GM12873 (cell line): ENCODE results near the gene MRRF.

Experiments used
- TF ChIP-seq, protein P1 (sequence below): IDR thresholded peaks from 2 replicates; pipeline ENCODE4 v1.5.1; 2012; ENCODE audit warnings: low read depth, mild to moderate bottlenecking, moderate library complexity, low read length, control low read depth; ENCODE audit not compliant: insufficient read depth; ENCODE audit errors: missing control alignments

Gene MRRF

DNA sequence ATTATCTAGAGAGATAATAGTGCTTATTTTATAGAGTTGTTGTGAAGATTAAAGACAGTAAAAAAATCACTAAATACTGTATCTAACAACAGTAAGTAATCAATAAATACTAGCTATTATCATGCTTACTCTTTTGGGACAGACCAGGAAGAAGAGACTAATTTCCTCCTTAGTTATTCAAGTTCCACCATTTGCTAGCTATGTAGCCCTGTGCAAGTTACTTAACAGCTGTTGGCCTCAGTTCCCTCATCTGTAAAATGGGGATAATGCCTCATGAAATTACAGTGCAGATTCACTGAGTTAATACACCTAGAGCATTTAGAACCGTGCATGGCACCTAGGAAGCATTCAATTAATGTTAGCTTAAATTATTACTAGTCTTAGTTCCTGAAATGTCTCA lies 2.6 kb upstream of the MRRF start:
- TF ChIP-seq, protein P1, sequence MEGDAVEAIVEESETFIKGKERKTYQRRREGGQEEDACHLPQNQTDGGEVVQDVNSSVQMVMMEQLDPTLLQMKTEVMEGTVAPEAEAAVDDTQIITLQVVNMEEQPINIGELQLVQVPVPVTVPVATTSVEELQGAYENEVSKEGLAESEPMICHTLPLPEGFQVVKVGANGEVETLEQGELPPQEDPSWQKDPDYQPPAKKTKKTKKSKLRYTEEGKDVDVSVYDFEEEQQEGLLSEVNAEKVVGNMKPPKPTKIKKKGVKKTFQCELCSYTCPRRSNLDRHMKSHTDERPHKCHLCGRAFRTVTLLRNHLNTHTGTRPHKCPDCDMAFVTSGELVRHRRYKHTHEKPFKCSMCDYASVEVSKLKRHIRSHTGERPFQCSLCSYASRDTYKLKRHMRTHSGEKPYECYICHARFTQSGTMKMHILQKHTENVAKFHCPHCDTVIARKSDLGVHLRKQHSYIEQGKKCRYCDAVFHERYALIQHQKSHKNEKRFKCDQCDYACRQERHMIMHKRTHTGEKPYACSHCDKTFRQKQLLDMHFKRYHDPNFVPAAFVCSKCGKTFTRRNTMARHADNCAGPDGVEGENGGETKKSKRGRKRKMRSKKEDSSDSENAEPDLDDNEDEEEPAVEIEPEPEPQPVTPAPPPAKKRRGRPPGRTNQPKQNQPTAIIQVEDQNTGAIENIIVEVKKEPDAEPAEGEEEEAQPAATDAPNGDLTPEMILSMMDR = no peak

DNA sequence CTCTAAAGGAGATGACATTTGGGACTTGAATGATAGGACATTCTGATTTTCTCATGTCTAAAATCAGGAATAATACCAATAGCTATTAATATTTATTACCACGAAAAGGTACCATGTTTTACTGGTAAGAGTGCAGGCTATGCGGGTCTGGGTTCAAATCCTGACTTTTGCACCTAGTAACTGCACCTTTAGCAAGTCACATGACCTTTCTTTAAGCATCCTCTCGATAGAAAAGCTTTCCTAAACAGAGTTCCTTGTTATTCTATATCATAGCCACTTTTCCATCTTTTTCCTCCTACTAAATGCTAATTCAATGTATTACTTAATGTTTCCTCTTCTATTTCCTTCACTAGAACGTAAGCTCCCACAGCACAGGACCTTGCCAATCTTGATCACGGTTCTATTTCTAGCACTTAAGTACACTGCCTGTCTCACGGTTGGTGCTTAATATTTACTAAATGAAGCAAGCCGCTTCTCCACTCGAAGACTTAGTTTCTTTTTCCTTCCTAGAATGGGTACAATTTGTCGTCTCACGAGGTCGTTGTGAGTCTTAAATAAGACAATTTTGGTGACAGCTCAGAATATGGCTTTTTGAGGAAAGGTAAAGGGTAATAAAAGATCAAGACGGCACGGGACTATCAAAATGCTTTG lies 858 bp upstream of the MRRF start:
- TF ChIP-seq, protein P1 = no peak

DNA sequence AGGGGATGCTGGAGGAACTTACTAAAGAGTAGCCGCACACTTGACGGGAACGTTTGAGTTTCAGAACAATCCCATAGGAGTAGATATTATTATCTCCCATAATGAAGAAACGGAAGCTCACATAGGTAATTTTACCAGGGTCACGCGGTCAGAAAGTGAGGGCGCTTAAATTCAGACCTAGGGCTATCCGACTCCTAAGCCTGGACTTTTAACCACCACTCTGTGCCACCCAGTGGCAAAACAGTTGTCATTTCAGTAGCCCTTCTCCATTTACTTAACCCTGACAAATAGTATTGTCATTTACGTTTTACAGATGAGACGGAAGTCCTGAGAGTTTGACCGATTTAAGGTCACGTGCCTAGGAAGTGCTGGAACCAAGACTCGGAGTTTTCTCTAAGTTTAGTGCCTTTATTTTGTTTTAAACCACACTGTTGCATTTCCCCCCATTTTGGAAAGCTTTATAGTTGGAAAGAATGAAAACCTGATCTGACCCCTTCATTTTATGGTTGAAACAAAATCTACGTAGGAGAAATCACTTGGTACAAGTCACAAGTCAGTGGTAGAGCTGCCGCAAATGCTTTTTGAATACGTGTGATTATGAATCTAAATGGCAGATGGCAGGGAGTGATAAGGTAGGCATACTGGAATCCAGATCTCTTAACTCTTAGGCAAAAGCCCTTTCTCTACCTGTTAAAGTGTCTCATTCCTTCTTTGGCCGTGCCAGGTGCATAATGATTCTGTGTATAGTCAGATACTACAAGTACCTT lies 650 bp downstream of the MRRF start:
- TF ChIP-seq, protein P1 = no peak

DNA sequence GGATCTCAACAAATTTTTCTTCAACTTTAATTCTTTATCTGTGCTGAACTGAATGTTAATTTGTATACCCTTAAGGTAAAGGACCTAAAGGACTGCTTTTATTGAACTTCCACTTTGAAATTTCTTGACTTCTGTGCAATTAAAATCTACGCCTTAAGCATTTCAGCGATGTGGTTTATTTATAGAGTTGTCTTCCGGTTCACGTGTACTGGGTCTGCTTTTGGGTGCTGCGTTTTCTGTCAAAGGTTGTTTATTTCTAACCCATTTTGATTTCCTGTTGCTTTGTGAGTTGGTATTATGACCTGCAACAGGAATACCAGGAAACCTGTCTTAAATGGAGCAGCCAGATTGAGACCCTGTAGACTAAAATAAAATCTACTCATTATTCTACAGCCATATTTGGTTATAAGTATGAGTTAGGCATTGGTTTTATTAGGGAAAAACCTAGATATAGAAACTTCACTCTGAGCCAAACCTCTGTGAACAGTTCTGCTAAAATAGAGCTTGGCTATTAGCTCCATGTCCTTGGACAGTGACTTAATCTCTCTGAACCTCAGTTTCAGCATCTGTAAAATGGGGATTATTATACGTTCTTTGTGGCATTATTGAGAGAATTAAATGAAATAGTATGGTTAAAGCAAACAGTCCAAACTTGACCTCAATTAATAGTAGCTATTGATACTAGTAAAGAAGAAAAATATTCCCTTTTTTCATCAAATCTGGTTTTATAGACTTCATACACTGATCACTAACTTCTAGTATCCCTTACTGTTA lies 3.5 kb downstream of the MRRF start:
- TF ChIP-seq, protein P1 = no peak

DNA sequence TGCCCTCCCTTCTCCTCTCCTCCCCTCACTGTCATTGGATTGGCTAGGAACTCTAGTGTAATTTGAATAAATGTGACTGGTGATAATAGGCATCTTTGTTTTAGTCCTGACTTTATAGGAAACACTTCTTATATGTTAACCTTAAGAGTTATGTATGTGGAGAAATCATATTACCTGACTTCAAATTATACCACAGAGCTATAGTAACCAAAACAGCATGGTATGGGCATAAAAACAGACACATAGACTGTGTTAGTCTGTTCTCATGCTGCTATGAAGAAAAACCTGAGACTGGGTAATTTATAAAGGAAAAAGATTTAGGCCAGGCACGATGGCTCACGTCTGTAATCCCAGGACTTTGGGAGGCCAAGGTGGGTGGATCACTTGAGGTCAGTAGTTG lies 9.4 kb downstream of the MRRF start:
- TF ChIP-seq, protein P1 = no peak

DNA sequence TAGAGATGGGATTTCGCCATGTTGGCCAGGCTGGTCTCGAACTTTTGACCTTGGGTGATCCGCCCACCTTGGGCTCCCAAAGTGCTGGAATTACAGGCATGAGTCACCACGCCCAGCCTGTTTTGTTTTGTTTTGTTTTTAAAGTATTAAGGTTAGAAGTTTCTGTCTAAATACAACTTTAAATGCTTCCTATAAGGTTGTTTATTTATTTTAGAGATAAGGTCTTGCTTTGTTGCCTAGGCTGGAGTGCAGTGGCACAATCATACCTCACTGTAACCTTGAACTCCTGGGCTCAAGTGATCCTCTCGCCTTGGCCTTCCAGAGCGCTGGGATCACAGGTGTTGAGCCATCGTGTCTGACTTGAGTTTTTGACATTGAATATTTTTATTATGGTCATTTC lies 11.4 kb downstream of the MRRF start:
- TF ChIP-seq, protein P1 = no peak

DNA sequence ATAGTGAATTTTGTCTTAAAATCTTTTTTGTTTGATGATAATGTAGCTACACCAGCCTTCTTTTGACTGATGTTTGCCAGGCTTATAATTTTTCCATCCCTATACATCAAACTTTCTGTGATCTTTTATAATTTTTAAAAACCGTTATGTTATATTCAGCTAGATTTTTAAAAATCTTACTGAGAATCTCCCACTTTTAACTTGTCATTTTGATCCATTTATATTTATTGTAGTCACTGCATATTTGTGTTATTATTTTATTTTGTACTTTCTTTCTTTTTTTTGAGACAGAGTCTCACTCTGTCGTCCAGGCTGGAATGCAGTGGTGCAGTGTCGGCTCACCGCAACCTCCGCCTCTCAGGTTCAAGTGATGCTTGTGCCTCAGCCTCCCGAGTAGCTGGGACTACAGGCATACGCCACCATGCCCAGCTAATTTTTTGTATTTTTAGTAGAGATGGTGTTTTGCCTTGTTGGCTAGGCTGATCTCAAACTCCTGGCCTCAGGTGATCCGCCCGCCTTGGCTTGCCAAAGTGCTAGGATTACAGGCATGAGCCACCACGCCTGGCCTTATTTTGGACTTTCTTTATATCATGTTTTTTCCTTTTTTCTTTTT lies 12.7 kb downstream of the MRRF start:
- TF ChIP-seq, protein P1 = no peak
